GM12878 (cell line): Measurements from ENCODE around the gene UNC13A. TPM values are rescaled to one million over a fixed set of nuclear protein-coding genes. Genes with fewer than 3 reads are reported as not detected.

ENCODE experiments used
- ATAC-seq: fragments of 200-7000 bp; cut with Tn5 transposase; 3 replicates; pipeline ENCODE4 v1.9.1; 2020; ENCODE audit warnings: mild to moderate bottlenecking, moderate library complexity
- BruUV-seq: library from RNA; stranded (reverse); fragments of 400-500 nt; replicated peaks from 2 replicates; lab custom pipeline; 2021; lab: Mats Ljungman, UMichigan
- CTCF ChIA-PET: fragments of 300-600 bp; sonication (Branson Sonifier 250); formaldehyde crosslinking; extraction: SDS; loops from one replicate; lab custom pipeline; 2021; ENCODE audit warnings: inconsistent platforms; lab: Yijun Ruan, JAX
- POLR2A ChIA-PET: fragments of 350-600 bp; formaldehyde crosslinking; extraction: SDS; loops from one replicate; lab custom pipeline; 2021; ENCODE audit warnings: inconsistent platforms; lab: Charles Lee
- RAD21 ChIA-PET: fragments of 300-600 bp; sonication (Branson Sonifier 250); formaldehyde crosslinking; loops from one replicate; lab custom pipeline; 2023; ENCODE audit warnings: antibody characterized with exemption; ENCODE audit not compliant: unreplicated experiment; lab: Charles Lee
- SMC1A ChIA-PET: fragments of 300-600 bp; sonication (Branson Sonifier 250); formaldehyde crosslinking; loops from one replicate; lab custom pipeline; 2023; ENCODE audit not compliant: unreplicated experiment, uncharacterized antibody; lab: Charles Lee
- DNase-seq: peaks from one replicate; pipeline ENCODE4 v3.0.0-alpha.2; 2011; ENCODE audit warnings: low read depth, low spot score
- FAIRE-seq: peaks from 3 replicates; lab custom pipeline; 2011; peaks lifted over from hg19 to GRCh38; lab: Jason Lieb, UNC
- H2AFZ ChIP-seq: 2 replicates; pipeline ENCODE4 v1.6.0; 2011; ENCODE audit warnings: low read depth, low read length, control low read depth; ENCODE audit not compliant: control insufficient read depth
- H3K27ac ChIP-seq: 2 replicates; pipeline ENCODE4 v1.5.1; 2011; ENCODE audit warnings: control low read depth; ENCODE audit not compliant: control insufficient read depth, insufficient read depth
- H3K27me3 ChIP-seq, 2 experiments: replicated peaks in 1 of 2; 2 replicates each; pipeline versions ENCODE4 v1.6.0 to v1.6.1; 2011; ENCODE audit warnings: low read length in 1 of 2; ENCODE audit not compliant: control insufficient read depth in 2 of 2, insufficient read depth in 2 of 2
- H3K36me3 ChIP-seq, 2 experiments: 2 replicates each; pipeline ENCODE4 v1.5.1; 2011; ENCODE audit warnings: low read length in 1 of 2; ENCODE audit not compliant: control insufficient read depth in 2 of 2, insufficient read depth in 2 of 2
- H3K4me1 ChIP-seq: 2 replicates; pipeline ENCODE4 v1.6.1; 2011; ENCODE audit warnings: mild to moderate bottlenecking, low read length, moderate library complexity, mixed read lengths; ENCODE audit not compliant: control insufficient read depth, insufficient read depth
- H3K4me2 ChIP-seq: 2 replicates; pipeline ENCODE4 v1.6.0; 2011; ENCODE audit warnings: control low read depth; ENCODE audit not compliant: control insufficient read depth, insufficient read depth
- H3K4me3 ChIP-seq: fragments of 200-600 bp; sonication (generic); 2 replicates; pipeline ENCODE4 v1.5.1; 2016
- H3K79me2 ChIP-seq: 2 replicates; pipeline ENCODE4 v1.6.0; 2011; ENCODE audit warnings: low read length; ENCODE audit not compliant: control insufficient read depth, insufficient read depth
- H3K9ac ChIP-seq: 2 replicates; pipeline ENCODE4 v1.8.0; 2011; ENCODE audit warnings: low read length, control low read depth, mixed read lengths; ENCODE audit not compliant: control insufficient read depth, insufficient read depth
- H3K9me3 ChIP-seq: replicated peaks from 3 replicates; pipeline ENCODE4 v1.5.1; 2011; ENCODE audit warnings: mild to moderate bottlenecking, low read length; ENCODE audit not compliant: control insufficient read depth, insufficient read depth
- H4K20me1 ChIP-seq: 2 replicates; pipeline ENCODE4 v1.6.0; 2011; ENCODE audit not compliant: control insufficient read depth, insufficient read depth
- ATF2 ChIP-seq: IDR thresholded peaks from 2 replicates; pipeline ENCODE4 v1.6.1; 2012; ENCODE audit warnings: low read length, inconsistent platforms
- E4F1 ChIP-seq: fragments of 450-650 bp; IDR thresholded peaks from 2 replicates; pipeline ENCODE4 v1.6.1; 2018; ENCODE audit warnings: borderline replicate concordance, mild to moderate bottlenecking; ENCODE audit not compliant: partially characterized antibody
- HDAC2 ChIP-seq: fragments of 200-600 bp; sonication (generic); IDR thresholded peaks from 2 replicates; pipeline ENCODE4 v1.6.1; 2017
- HDAC6 ChIP-seq: fragments of 200-600 bp; sonication (generic); IDR thresholded peaks from one replicate; pipeline ENCODE4 v1.8.0; 2017; ENCODE audit warnings: antibody characterized with exemption; ENCODE audit not compliant: unreplicated experiment
- IKZF1 ChIP-seq: fragments of 450-650 bp; conservative IDR thresholded peaks from 2 replicates; pipeline ENCODE4 v1.6.1; 2017; ENCODE audit warnings: antibody characterized with exemption, mild to moderate bottlenecking
- JUND ChIP-seq: IDR thresholded peaks from 2 replicates; pipeline ENCODE4 v1.6.1; 2012; ENCODE audit warnings: low read depth, mild to moderate bottlenecking, low read length, improper control_type of control experiment, moderate library complexity
- KLF5 ChIP-seq: fragments of 450-650 bp; IDR thresholded peaks from 2 replicates; pipeline ENCODE4 v1.6.1; 2014; ENCODE audit warnings: mild to moderate bottlenecking; ENCODE audit not compliant: partially characterized antibody
- MEF2B ChIP-seq: fragments of 450-650 bp; IDR thresholded peaks from 2 replicates; pipeline ENCODE4 v1.6.1; 2018; ENCODE audit warnings: mild to moderate bottlenecking, moderate library complexity; ENCODE audit not compliant: partially characterized antibody, poor library complexity, severe bottlenecking
- NFIC ChIP-seq: IDR thresholded peaks from 2 replicates; pipeline ENCODE4 v1.6.1; 2012; ENCODE audit warnings: low read depth, mild to moderate bottlenecking, inconsistent platforms, low read length, moderate library complexity
- RAD21 ChIP-seq: IDR thresholded peaks from 2 replicates; pipeline ENCODE4 v1.6.1; 2011; ENCODE audit warnings: mild to moderate bottlenecking, low read depth, low read length, moderate library complexity; ENCODE audit not compliant: insufficient read depth
- REST ChIP-seq: IDR thresholded peaks from 2 replicates; pipeline ENCODE4 v1.6.1; 2012; ENCODE audit warnings: mild to moderate bottlenecking, low read depth, low read length
- SKIL ChIP-seq: fragments of 450-650 bp; IDR thresholded peaks from 2 replicates; pipeline ENCODE4 v1.6.1; 2017; ENCODE audit warnings: mild to moderate bottlenecking, low read depth, inconsistent platforms; ENCODE audit not compliant: poor library complexity, severe bottlenecking
- ZNF274 ChIP-seq: IDR thresholded peaks from one replicate; pipeline ENCODE4 v1.8.0; 2011; ENCODE audit not compliant: insufficient read length, insufficient read depth
- ZZZ3 ChIP-seq: IDR thresholded peaks from 2 replicates; pipeline ENCODE4 v1.6.1; 2011; ENCODE audit warnings: low read depth; ENCODE audit not compliant: control insufficient read depth, insufficient read length
- WGBS: methylation state at CpG from one replicate; pipeline ENCODE4 v1.1.6; 2016; ENCODE audit warnings: low lambda C conversion rate; ENCODE audit not compliant: insufficient replicate concordance, insufficient coverage; ENCODE audit errors: missing lambda C conversion rate; 5-methylcytosine and 5-hydroxymethylcytosine counted together
- in situ Hi-C: fragments of 300-500 bp; cut with MboI; formaldehyde crosslinking; loops from 9 replicates; pipeline ENCODE4 v1.14.3; 2018; ENCODE audit warnings: mixed read lengths
- intact Hi-C: fragments of 100-400 bp; cut with micrococcal nuclease; formaldehyde crosslinking; loops from one replicate; pipeline ENCODE4 v1.14.2; 2022; ENCODE audit not compliant: unreplicated experiment
- polyA plus RNA-seq, 11 experiments: library from polyadenylated mRNA; depleted of rRNA in 4 of 11; unstranded in 6 of 11; stranded (reverse) in 5 of 11; fragments of >200 nt; fragmentation: Nextera tagmentation in 4 of 11; fragmentation: Illumina TruSeq in 1 of 11; extraction: Ambion mirVana in 4 of 11; extraction: Trizol in 1 of 11; gene quantifications; 1 replicate in 1 of 11; 2 replicates in 10 of 11; pipeline versions ENCODE4 v1.2.1 to v1.2.3, GENCODE V29; 2011 to 2016; ENCODE audit warnings: inconsistent platforms in 2 of 11, missing spikeins in 2 of 11, low read depth in 1 of 11
- total RNA-seq, 4 experiments: library from RNA; depleted of rRNA in 3 of 4; stranded (reverse); fragments of >200 nt in 3 of 4; fragmentation: Illumina TruSeq in 1 of 4; extraction: Trizol in 1 of 4; gene quantifications; 2 replicates each; pipeline versions ENCODE4 v1.2.1 to v1.2.3, GENCODE V29; 2013 to 2021

The UNC13A gene
- total and polyA plus RNA-seq, 10 of the 15 experiments (the other 5 are each of a cell fraction or from before 2014, with no cell fraction given): under 0.01 to 0.23 (median 0.13) TPM; not detected in 1

- BruUV-seq: no TSS peak
- FAIRE-seq (no peak), DNase-seq (no peak), ATAC-seq (no peak)
- Histone ChIP-seq H4K20me1 (no peaks in the 10 kb centered on the region), H3K9me3 (no peaks in the 10 kb centered on the region), H3K4me2 (no peak overlapping the region), H3K4me1 (no peaks in the 10 kb centered on the region), H3K9ac (no peak overlapping the region), H3K27ac (no peak overlapping the region), H3K27me3 (no peaks in the 10 kb centered on the region), H3K79me2 (no peaks in the 10 kb centered on the region), H2AFZ (no peak overlapping the region), H3K36me3 (peaks cover 5 to 17% of the 10 kb centered on the region in 2 experiments; a peak in 3 of 4 replicates), H3K4me3 (no peak overlapping the region)
- in situ Hi-C loops (no loop called here), intact Hi-C loops (no loop called here)
- 39% methylated on average over 3 of the region's 3 CpGs for WGBS
- POLR2A ChIA-PET: no interaction called here
- RAD21 ChIA-PET: no interaction called here
- CTCF ChIA-PET: no interaction called here
- TF ChIP-seq HDAC2 (no peak), JUND (no peak), ZNF274 (no peak), RAD21 (no peak), SKIL (no peak), IKZF1 (no peak), KLF5 (no peak), ZZZ3 (no peak), NFIC (no peak), HDAC6 (no peak), MEF2B (no peak), REST (no peak), E4F1 (no peak), ATF2 (no peak)
- SMC1A ChIA-PET: no interaction called here
Observed at GRCh38 chr19:17584132-17584531, 104.0 kb downstream of the UNC13A start.
